MM.1S (cell line): Measurements from ENCODE around the gene FMNL1.
A peak's percentile ranks its signal among the peaks of the same experiment; 100 is the strongest.
"Not testable (repeated sequence)": the region's sequence is repeated elsewhere in the genome, so short reads cannot be mapped to it uniquely, and the experiment has no call there.

Experiments used
- DNase-seq: peaks from one replicate; pipeline ENCODE4 v3.0.0-alpha.2; 2015
- H2AFZ ChIP-seq: fragments of 300-600 bp; sonication (generic); 2 replicates; pipeline ENCODE4 v1.6.0; 2016; ENCODE audit warnings: antibody characterized with exemption, low read length
- H3F3A ChIP-seq: fragments of 300-600 bp; sonication (generic); 2 replicates; pipeline ENCODE4 v1.6.1; 2016; ENCODE audit warnings: mild to moderate bottlenecking, antibody characterized with exemption, low read length, moderate library complexity, mixed read lengths; ENCODE audit not compliant: insufficient read depth
- H3K27ac ChIP-seq: fragments of 300-600 bp; sonication (generic); 2 replicates; pipeline ENCODE4 v1.5.1; 2016; ENCODE audit warnings: mild to moderate bottlenecking, low read length
- H3K27me3 ChIP-seq: fragments of 300-600 bp; sonication (generic); replicated peaks from 2 replicates; pipeline ENCODE4 v1.6.0; 2016; ENCODE audit warnings: low read length; ENCODE audit not compliant: insufficient read depth
- H3K36me3 ChIP-seq: fragments of 300-600 bp; sonication (generic); replicated peaks from 2 replicates; pipeline ENCODE4 v1.6.1; 2016; ENCODE audit warnings: mild to moderate bottlenecking, low read length, mixed read lengths; ENCODE audit not compliant: insufficient read depth
- H3K4me1 ChIP-seq: fragments of 300-600 bp; sonication (generic); 2 replicates; pipeline ENCODE4 v1.6.1; 2016; ENCODE audit warnings: low read length, mixed read lengths
- H3K4me2 ChIP-seq: fragments of 300-600 bp; sonication (generic); 2 replicates; pipeline ENCODE4 v1.6.0; 2016; ENCODE audit warnings: low read depth, low read length
- H3K4me3 ChIP-seq: fragments of 300-600 bp; sonication (generic); 2 replicates; pipeline ENCODE4 v1.5.1; 2016; ENCODE audit warnings: low read length, mixed read lengths
- H3K79me2 ChIP-seq: fragments of 300-600 bp; sonication (generic); 2 replicates; pipeline ENCODE4 v1.6.1; 2016; ENCODE audit warnings: mixed run types, low read length, mixed read lengths
- H3K9ac ChIP-seq: fragments of 300-600 bp; sonication (generic); 2 replicates; pipeline ENCODE4 v1.6.1; 2016; ENCODE audit warnings: low read length, mixed read lengths
- H3K9me2 ChIP-seq: fragments of 300-600 bp; sonication (generic); replicated peaks from 2 replicates; pipeline ENCODE4 v1.6.1; 2016; ENCODE audit warnings: mild to moderate bottlenecking, low read length, mixed read lengths; ENCODE audit not compliant: insufficient read depth
- H3K9me3 ChIP-seq: fragments of 300-600 bp; sonication (generic); replicated peaks from 2 replicates; pipeline ENCODE4 v1.6.1; 2016; ENCODE audit warnings: mild to moderate bottlenecking, low read length, mixed read lengths; ENCODE audit not compliant: insufficient read depth
- H4K20me1 ChIP-seq: fragments of 300-600 bp; sonication (generic); 2 replicates; pipeline ENCODE4 v1.6.1; 2016; ENCODE audit warnings: mild to moderate bottlenecking, low read length, moderate library complexity, mixed read lengths; ENCODE audit not compliant: insufficient read depth
- EZH2 ChIP-seq: fragments of 300-600 bp; sonication (generic); optimal IDR thresholded peaks from 2 replicates; pipeline ENCODE3; 2017; ENCODE audit warnings: low read depth, mild to moderate bottlenecking, antibody characterized with exemption, low read length, mixed read lengths
- EZH2phosphoT487 ChIP-seq: fragments of 300-600 bp; sonication (generic); IDR thresholded peaks from 2 replicates; pipeline ENCODE4 v1.6.1; 2018; ENCODE audit warnings: antibody characterized with exemption, low read length
- TF ChIP-seq, protein P1 (sequence below): fragments of 300-600 bp; sonication (generic); IDR thresholded peaks from 2 replicates; pipeline ENCODE4 v1.5.1; 2016; ENCODE audit warnings: antibody characterized with exemption, low read length, mixed read lengths

Gene FMNL1

DNA sequence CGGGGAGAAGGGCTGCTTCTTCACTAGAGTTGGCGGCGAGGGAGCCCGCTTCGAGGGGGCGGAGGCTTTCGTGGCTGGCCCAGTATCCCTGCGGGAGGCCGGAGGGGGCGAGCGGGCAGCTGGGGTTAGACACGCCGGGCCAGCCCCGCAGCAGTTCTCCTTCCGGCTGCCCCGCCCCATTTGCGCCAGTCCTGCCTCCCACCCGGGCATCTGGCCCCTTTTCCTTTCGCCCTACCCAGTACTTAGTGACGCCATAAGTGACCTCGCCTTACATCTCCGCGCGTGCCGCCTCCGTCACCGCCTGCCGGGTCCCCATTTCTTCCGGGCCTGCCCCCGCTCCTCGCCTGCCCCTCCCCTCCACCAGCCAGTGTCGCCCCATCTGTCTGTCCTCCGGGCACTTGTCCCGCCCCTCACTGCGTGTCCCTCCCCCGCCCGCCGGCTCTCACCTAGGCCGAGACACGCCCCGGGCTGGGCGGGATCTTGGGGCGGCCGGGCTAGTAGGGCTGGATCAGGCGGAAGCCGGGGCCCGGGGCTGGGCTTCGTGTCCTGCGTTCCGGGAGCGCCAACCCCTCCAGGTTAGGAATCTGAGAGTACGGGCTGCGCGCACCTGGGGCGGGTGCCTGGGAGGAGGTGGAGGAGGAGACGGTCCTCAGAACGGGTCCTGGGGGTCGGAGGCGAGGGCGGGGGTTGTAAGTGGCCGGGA is 25.9 kb downstream of the FMNL1 start:
- peak overlapping the region; percentile 91 for H3K4me2 ChIP-seq
- H3K27me3 ChIP-seq, result no peaks in the 10 kb centered on the region
- TF ChIP-seq EZH2phosphoT487, result no peak
- TF ChIP-seq, protein P1, sequence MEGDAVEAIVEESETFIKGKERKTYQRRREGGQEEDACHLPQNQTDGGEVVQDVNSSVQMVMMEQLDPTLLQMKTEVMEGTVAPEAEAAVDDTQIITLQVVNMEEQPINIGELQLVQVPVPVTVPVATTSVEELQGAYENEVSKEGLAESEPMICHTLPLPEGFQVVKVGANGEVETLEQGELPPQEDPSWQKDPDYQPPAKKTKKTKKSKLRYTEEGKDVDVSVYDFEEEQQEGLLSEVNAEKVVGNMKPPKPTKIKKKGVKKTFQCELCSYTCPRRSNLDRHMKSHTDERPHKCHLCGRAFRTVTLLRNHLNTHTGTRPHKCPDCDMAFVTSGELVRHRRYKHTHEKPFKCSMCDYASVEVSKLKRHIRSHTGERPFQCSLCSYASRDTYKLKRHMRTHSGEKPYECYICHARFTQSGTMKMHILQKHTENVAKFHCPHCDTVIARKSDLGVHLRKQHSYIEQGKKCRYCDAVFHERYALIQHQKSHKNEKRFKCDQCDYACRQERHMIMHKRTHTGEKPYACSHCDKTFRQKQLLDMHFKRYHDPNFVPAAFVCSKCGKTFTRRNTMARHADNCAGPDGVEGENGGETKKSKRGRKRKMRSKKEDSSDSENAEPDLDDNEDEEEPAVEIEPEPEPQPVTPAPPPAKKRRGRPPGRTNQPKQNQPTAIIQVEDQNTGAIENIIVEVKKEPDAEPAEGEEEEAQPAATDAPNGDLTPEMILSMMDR, result no peak
- TF ChIP-seq EZH2, result no peak
- H3K79me2 ChIP-seq, result peaks cover 29% of the 10 kb centered on the region
- peak overlapping the region; percentile 91 for H3K4me3 ChIP-seq
- H3K9me3 ChIP-seq, result no peaks in the 10 kb centered on the region
- peaks cover 17% of the 10 kb centered on the region for H3K4me1 ChIP-seq
- peaks cover 4% of the 10 kb centered on the region for H3K36me3 ChIP-seq
- H3K27ac ChIP-seq, result peak overlapping the region; percentile 78
- no peaks in the 10 kb centered on the region for H3K9me2 ChIP-seq
- peaks cover 29% of the 10 kb centered on the region for H3F3A ChIP-seq
- peak overlapping the region; percentile 81 for H3K9ac ChIP-seq
- peak; percentile 97 for DNase-seq
- peak overlapping the region; percentile 90 for H2AFZ ChIP-seq
- H4K20me1 ChIP-seq, result no peaks in the 10 kb centered on the region

DNA sequence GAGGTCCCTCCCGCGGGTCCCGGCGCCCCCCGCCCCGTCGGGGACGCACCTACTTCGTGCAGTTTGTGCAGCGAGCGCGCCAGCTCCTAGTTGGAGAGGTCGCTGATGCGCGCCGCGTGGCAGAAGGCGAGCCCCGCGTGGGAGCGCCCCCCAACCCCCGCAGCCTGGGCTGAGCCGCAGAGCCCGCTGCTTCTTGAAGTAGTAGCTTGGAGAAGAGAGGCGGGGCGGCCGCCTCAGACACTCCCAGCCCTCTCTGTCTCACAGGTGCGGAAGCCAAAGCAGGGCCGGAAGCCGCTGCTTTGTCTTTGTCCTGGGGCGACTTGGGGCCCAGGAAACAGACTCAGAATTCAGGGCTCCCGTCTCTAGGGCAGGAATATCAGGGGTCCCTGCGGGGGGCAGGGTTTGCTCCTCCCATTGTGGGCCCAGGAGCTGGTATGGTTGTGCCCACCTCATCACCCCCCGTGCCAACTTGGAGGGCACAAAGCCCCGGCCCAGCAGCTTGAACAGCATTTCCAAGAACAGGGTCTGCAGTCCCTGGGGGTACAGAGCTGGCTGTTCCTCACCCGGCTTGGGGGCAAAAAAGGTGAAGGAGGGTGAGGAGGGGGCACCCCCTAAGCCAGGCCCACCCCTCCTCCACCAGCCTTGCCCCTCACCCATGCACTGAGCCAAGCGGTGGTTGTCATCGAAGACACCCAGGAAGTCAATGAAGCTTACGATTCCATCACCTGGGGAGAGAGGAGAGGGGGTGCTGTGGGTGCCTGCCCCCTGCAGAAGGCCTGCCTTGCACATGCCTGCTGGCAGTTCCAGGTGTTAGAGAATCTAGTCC is 26.7 kb downstream of the FMNL1 start:
- Histone ChIP-seq H3K36me3 (peaks cover 4% of the 10 kb centered on the region), H3K9me3 (no peaks in the 10 kb centered on the region), H4K20me1 (no peaks in the 10 kb centered on the region), H3K4me1 (peaks cover 17% of the 10 kb centered on the region), H3K27ac (peak overlapping the region; percentile 78), H3K4me2 (peak overlapping the region; percentile 91), H2AFZ (peak overlapping the region; percentile 90), H3K27me3 (no peaks in the 10 kb centered on the region), H3K4me3 (peak overlapping the region; percentile 91), H3F3A (peaks cover 29% of the 10 kb centered on the region), H3K9ac (peak overlapping the region; percentile 81), H3K9me2 (no peaks in the 10 kb centered on the region), H3K79me2 (peaks cover 24% of the 10 kb centered on the region)
- TF ChIP-seq, protein P1, result no peak
- TF ChIP-seq EZH2, result no peak
- no peak for TF ChIP-seq EZH2phosphoT487
- DNase-seq, result peak; percentile 90

DNA sequence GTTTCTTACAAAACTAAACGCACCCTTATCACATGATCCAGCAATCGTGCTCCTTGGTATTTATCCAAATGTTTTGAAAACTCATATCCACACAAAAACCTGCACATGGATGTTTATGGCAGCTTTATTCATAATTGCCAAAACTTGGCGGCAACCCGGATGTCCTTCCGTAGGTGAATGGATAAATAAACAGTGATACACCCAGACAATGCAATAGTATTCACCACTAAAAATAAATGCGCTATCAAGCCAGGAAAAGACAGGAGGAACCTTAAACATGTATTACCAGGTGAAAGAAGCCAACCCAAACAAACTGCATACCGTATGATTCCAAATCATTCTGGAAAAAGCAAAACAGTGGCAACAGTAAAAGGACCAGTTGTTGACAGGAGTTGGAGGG is 30.2 kb downstream of the FMNL1 start:
- no peak for DNase-seq
- H2AFZ ChIP-seq, result no peak overlapping the region
- no peaks in the 10 kb centered on the region for H3K9me3 ChIP-seq
- no peaks in the 10 kb centered on the region for H3K27me3 ChIP-seq
- peaks cover 10% of the 10 kb centered on the region for H3F3A ChIP-seq
- no peak overlapping the region for H3K4me3 ChIP-seq
- peaks cover 13% of the 10 kb centered on the region for H3K4me1 ChIP-seq
- H3K27ac ChIP-seq, result no peak overlapping the region
- no peaks in the 10 kb centered on the region for H4K20me1 ChIP-seq
- H3K79me2 ChIP-seq, result peaks cover 8% of the 10 kb centered on the region
- no peaks in the 10 kb centered on the region for H3K9me2 ChIP-seq
- no peak overlapping the region for H3K9ac ChIP-seq
- no peak overlapping the region for H3K4me2 ChIP-seq
- H3K36me3 ChIP-seq, result no peaks in the 10 kb centered on the region
- TF ChIP-seq EZH2phosphoT487 (no peak), EZH2 (no peak)
- TF ChIP-seq, protein P1, result no peak

DNA sequence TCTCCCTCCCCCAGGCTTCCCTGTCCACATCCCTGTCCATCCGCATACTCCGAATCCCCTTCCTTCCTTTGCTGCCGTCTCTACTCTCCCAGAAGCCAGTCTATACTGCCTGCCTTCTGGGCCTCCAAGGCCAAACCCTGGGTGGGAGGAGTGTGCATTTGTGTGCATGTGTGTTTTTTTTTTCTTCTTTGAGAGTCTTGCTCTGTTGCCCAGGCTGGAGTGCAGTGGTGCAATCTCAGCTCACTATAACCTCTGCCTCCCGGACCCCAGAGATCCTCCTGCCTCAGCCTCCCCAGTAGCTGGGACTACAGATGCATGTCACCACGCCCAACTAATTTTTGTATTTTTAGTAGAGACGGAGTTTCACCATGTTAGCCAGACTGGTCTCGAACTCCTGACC is 31.6 kb downstream of the FMNL1 start:
- not testable (repeated sequence) for H3K9me2 ChIP-seq, H3K27me3 ChIP-seq, H3F3A ChIP-seq, DNase-seq, H3K4me2 ChIP-seq, H2AFZ ChIP-seq, H3K36me3 ChIP-seq, H4K20me1 ChIP-seq, H3K9ac ChIP-seq, H3K27ac ChIP-seq, H3K79me2 ChIP-seq, H3K9me3 ChIP-seq, H3K4me3 ChIP-seq
- H3K4me1 ChIP-seq, result peaks cover 12% of the 10 kb centered on the region; the same call in 1 of the 2 replicates
